ENCODE measurements around the gene ZNG1B.
"Not testable (repeated sequence)": the region's sequence is repeated elsewhere in the genome, so short reads cannot be mapped to it uniquely, and the experiment has no call there.

DNA sequence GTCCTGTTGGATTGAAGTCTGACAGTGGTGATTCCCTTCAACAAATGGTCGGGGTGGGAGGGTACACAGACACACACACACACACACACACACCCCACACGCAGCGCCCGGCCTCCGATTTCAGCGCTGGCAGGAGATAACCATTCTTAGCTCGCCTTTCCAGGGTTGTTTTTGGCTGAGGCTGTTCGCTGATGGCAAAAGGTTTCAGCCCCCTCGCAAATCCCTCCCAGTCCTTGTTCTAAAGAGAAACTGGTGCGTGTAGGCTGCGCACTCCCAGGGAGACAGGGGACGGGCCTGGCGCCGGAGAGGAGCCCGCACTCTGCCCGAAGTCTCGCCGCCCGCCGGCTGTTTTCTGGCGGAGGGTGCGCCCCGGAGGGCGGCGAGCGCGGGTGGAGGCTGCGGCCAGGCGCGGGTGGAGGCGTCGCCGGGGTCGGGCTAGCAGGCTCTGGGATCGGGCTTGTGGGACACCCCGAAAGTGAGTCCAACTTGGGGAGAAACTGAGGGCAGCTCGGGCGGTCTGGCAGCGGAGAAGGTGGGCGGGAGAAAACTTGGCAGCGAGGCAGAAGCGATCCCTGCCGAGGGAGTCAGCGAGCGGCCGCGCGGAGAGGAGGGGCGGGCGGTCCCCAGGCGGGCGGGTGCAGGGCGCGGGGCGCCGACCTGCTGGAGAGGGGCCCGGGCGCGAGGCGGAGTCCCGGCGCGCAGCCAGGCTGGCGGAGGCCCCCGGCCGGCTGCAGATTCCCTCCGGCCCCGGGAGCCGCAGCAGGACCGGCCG, 103.9 kb downstream of the ZNG1B start:
- TF ChIP-seq POLR2A (IDR thresholded peaks at IDR 0.05; ENCODE audit: extremely low read depth, insufficient read length) = not testable (repeated sequence)
- TF ChIP-seq, protein P1, sequence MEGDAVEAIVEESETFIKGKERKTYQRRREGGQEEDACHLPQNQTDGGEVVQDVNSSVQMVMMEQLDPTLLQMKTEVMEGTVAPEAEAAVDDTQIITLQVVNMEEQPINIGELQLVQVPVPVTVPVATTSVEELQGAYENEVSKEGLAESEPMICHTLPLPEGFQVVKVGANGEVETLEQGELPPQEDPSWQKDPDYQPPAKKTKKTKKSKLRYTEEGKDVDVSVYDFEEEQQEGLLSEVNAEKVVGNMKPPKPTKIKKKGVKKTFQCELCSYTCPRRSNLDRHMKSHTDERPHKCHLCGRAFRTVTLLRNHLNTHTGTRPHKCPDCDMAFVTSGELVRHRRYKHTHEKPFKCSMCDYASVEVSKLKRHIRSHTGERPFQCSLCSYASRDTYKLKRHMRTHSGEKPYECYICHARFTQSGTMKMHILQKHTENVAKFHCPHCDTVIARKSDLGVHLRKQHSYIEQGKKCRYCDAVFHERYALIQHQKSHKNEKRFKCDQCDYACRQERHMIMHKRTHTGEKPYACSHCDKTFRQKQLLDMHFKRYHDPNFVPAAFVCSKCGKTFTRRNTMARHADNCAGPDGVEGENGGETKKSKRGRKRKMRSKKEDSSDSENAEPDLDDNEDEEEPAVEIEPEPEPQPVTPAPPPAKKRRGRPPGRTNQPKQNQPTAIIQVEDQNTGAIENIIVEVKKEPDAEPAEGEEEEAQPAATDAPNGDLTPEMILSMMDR (IDR thresholded peaks at IDR 0.05; ENCODE audit: low read depth, low read length) = not testable (repeated sequence)
